A673 (cell line): ENCODE measurements around the gene CLDN18. TPM values are rescaled to one million over a fixed set of nuclear protein-coding genes. Genes with fewer than 3 reads are reported as not detected.

Experiments used
- Bru-seq: library from RNA; stranded (reverse); fragments of 400-500 nt; gene quantifications from one replicate; lab custom pipeline; 2021; lab: Mats Ljungman, UMichigan
- BruChase-seq, 2 experiments: library from RNA; stranded (reverse); fragments of 400-500 nt; gene quantifications; one replicate each; lab custom pipeline; 2021; lab: Mats Ljungman, UMichigan
- BruUV-seq: library from RNA; stranded (reverse); fragments of 400-500 nt; replicated peaks from 2 replicates; lab custom pipeline; 2021; lab: Mats Ljungman, UMichigan
- CTCF ChIA-PET: fragments of 300-600 bp; sonication (Branson Sonifier 250); formaldehyde crosslinking; loops from one replicate; lab custom pipeline; 2022; ENCODE audit warnings: antibody characterized with exemption; lab: Charles Lee
- POLR2A ChIA-PET: fragments of 300-600 bp; sonication (Branson Sonifier 250); formaldehyde crosslinking; loops from one replicate; lab custom pipeline; 2022; ENCODE audit warnings: antibody characterized with exemption; ENCODE audit not compliant: low non-redundant PET; lab: Charles Lee
- DNase-seq: peaks from one replicate; pipeline ENCODE4 v3.0.0-alpha.2; 2015; ENCODE audit warnings: low spot score
- H3K27ac ChIP-seq: fragments of 200-600 bp; sonication (generic); 2 replicates; pipeline ENCODE4 v1.5.1; 2016; ENCODE audit warnings: mixed run types, low read depth, mild to moderate bottlenecking, mixed read lengths, antibody characterized with exemption, low read length; ENCODE audit not compliant: poor library complexity, severe bottlenecking
- H3K27me3 ChIP-seq: fragments of 200-600 bp; sonication (generic); replicated peaks from 2 replicates; pipeline ENCODE4 v1.6.1; 2017; ENCODE audit warnings: mixed run types, low read depth, mild to moderate bottlenecking, mixed read lengths, antibody characterized with exemption, low read length; ENCODE audit not compliant: insufficient read depth, poor library complexity
- H3K36me3 ChIP-seq: fragments of 200-600 bp; sonication (generic); 2 replicates; pipeline ENCODE4 v1.6.1; 2016; ENCODE audit warnings: mixed run types, mild to moderate bottlenecking, mixed read lengths, antibody characterized with exemption, low read length; ENCODE audit not compliant: insufficient read depth, poor library complexity, severe bottlenecking
- H3K4me1 ChIP-seq: fragments of 200-600 bp; sonication (generic); 2 replicates; pipeline ENCODE4 v1.6.1; 2017; ENCODE audit warnings: mixed run types, mild to moderate bottlenecking, mixed read lengths, antibody characterized with exemption, low read length; ENCODE audit not compliant: insufficient read depth, poor library complexity, severe bottlenecking
- H3K4me3 ChIP-seq: fragments of 200-600 bp; sonication (generic); 2 replicates; pipeline ENCODE4 v1.5.1; 2016; ENCODE audit warnings: low read depth, mixed run types, mild to moderate bottlenecking, mixed read lengths, low read length; ENCODE audit not compliant: poor library complexity, severe bottlenecking
- H3K9me3 ChIP-seq: fragments of 200-600 bp; sonication (generic); 2 replicates; pipeline ENCODE4 v1.6.1; 2016; ENCODE audit warnings: mixed run types, low read depth, mild to moderate bottlenecking, mixed read lengths, antibody characterized with exemption, low read length; ENCODE audit not compliant: poor library complexity, severe bottlenecking
- EZH2 ChIP-seq: fragments of 200-600 bp; sonication (generic); IDR thresholded peaks from 2 replicates; pipeline ENCODE4 v1.6.1; 2017; ENCODE audit warnings: borderline replicate concordance, low read depth, mild to moderate bottlenecking, mixed read lengths, antibody characterized with exemption, low read length; ENCODE audit not compliant: poor library complexity, severe bottlenecking
- intact Hi-C: fragments of 100-400 bp; cut with micrococcal nuclease; formaldehyde crosslinking; loops from one replicate; pipeline ENCODE4 v1.10.0; 2022; ENCODE audit not compliant: unreplicated experiment
- long read RNA-seq: library from polyadenylated mRNA; stranded (forward); transcript quantifications from one replicate; pipeline ENCODE4 v2.0.0, GENCODE V29; 2022
- total RNA-seq: library from RNA; stranded (reverse); gene quantifications from 2 replicates; pipeline ENCODE4 v1.2.3, GENCODE V29; 2021
- TF ChIP-seq, protein P1 (sequence below): fragments of 300-800, 200-600 bp; sonication (generic); conservative IDR thresholded peaks from 2 replicates; pipeline ENCODE4 v1.5.1; 2017; ENCODE audit warnings: low read depth, mild to moderate bottlenecking, antibody characterized with exemption, low read length, moderate library complexity, mixed read lengths

CLDN18 gene
- total RNA-seq, result not detected in 2 replicates
- not detected for Bru-seq, nascent RNA
- BruChase-seq, experiment 1, labeled RNA remaining after a 2-hour chase, result not detected
- BruChase-seq, experiment 2, labeled RNA remaining after a 6-hour chase, result not detected
- long read RNA-seq, result 0 reads

DNA sequence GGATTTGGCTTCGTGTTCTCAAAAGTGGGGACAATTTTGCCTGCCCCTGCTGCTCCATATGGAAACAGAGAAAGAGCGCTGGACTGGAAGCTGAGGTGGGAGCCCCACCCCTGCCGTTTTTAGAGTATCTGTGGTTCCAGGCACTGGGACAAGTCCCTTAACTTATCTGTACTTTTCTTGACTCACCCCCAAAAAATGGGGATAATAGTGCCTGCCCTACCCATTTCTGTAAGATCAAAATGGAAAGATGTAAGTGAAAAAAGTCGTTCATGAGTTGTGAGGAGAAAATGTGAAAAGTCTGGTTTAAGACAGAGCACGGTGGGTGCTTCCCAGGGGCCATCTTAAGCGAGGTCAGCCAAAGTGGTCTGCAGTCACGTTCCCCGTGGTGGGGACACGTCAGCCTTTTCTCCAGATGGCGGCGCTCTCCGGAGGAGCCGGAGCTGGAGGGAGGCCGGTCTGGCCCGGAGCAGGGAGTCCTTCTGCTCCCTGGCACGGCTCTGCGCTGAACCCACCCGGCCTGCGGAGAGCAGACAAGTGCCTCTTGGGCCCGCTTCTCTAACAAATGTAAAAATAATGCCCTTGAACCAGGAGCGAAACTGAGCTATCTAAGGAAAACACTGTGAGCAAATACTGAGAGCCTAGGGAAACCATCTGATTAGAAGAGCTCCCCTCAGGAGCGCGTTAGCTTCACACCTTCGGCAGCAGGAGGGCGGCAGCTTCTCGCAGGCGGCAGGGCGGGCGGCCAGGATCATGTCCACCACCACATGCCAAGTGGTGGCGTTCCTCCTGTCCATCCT, at the start of gene CLDN18:
CLDN18 (plus strand) TSS at position 690 of the 797 bp plus-strand sequence; CDS start at position 751, 61 bp downstream.
- Histone ChIP-seq H3K27me3 (peaks cover 6% of the 10 kb centered on the region), H3K4me3 (no peak within 1 kb of the TSS), H3K4me1 (no peaks in the 10 kb centered on the region), H3K36me3 (no peaks in the 10 kb centered on the region), H3K27ac (no peak within 1 kb of the TSS), H3K9me3 (no peaks in the 10 kb centered on the region)
- TF ChIP-seq, protein P1, sequence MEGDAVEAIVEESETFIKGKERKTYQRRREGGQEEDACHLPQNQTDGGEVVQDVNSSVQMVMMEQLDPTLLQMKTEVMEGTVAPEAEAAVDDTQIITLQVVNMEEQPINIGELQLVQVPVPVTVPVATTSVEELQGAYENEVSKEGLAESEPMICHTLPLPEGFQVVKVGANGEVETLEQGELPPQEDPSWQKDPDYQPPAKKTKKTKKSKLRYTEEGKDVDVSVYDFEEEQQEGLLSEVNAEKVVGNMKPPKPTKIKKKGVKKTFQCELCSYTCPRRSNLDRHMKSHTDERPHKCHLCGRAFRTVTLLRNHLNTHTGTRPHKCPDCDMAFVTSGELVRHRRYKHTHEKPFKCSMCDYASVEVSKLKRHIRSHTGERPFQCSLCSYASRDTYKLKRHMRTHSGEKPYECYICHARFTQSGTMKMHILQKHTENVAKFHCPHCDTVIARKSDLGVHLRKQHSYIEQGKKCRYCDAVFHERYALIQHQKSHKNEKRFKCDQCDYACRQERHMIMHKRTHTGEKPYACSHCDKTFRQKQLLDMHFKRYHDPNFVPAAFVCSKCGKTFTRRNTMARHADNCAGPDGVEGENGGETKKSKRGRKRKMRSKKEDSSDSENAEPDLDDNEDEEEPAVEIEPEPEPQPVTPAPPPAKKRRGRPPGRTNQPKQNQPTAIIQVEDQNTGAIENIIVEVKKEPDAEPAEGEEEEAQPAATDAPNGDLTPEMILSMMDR, result no peak
- no peak for TF ChIP-seq EZH2
- ChIA-PET POLR2A (no interaction called here), CTCF (no interaction called here)
- intact Hi-C loops, result no loop called here
- no peak for DNase-seq
- no TSS peak for BruUV-seq

DNA sequence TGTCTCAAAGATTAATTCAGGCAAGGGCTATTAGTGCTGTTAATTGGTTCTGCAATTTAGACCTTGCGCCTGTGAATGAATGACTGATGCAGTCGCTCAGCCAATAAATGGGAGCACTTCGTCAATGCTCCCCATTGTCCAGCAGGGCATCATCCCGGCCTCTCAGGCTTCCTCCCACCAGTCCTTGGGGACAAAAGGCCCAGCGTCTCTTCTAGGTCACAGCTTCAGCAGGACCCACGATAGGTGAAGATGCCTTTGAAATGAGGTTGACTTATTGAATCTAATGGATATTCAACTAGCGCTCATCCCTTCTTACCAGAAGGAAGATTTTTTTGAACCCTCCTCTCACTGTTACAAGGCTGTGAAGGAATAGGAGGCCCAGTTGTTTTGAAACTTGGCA, 47.7 kb upstream of the CLDN18 start:
- no TSS peak for BruUV-seq
- intact Hi-C loops, result no loop called here
- Histone ChIP-seq H3K27me3 (peaks cover 16% of the 10 kb centered on the region), H3K4me3 (no peak overlapping the region), H3K27ac (no peak overlapping the region), H3K4me1 (no peaks in the 10 kb centered on the region), H3K9me3 (no peaks in the 10 kb centered on the region), H3K36me3 (no peaks in the 10 kb centered on the region)
- ChIA-PET CTCF (no interaction called here), POLR2A (no interaction called here)
- no peak for TF ChIP-seq EZH2
- TF ChIP-seq, protein P1, result no peak
- no peak for DNase-seq

DNA sequence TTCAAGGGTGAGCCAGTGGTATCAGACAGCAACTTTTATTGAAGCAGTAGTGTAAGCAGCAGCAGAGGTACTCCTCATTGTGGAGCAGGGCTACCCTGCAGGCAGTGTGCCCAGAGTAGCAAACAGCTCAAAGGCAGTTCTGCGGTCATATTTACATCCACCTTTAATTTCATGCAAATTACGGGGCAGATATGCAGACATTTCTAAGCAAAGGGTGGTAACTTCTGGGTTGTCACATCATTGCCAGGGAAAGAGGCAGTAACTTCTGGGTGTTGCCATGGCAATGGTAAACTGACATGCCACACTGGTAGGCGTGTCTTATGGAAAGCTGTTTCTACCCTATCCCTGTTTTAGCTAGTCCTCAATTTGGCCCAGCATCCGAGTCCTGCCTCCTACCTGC, 46.5 kb upstream of the CLDN18 start:
- Histone ChIP-seq H3K27me3 (peaks cover 16% of the 10 kb centered on the region), H3K4me1 (no peaks in the 10 kb centered on the region), H3K27ac (no peak overlapping the region), H3K4me3 (no peak overlapping the region), H3K36me3 (no peaks in the 10 kb centered on the region), H3K9me3 (no peaks in the 10 kb centered on the region)
- ChIA-PET POLR2A (no interaction called here), CTCF (no interaction called here)
- TF ChIP-seq, protein P1, result no peak
- no peak for TF ChIP-seq EZH2
- no peak for DNase-seq
- intact Hi-C loops, result no loop called here
- no TSS peak for BruUV-seq
